Hepatocyte (in vitro differentiated cells): Measurements from ENCODE around the gene RAB3D.

Experiments
- CTCF ChIP-seq: fragments of 200-600 bp; sonication (generic); IDR thresholded peaks from 2 replicates; pipeline ENCODE4 v1.5.1; 2016; ENCODE audit warnings: antibody characterized with exemption, mild to moderate bottlenecking; ENCODE audit not compliant: poor library complexity
- EZH2phosphoT487 ChIP-seq: fragments of 200-600 bp; sonication (generic); IDR thresholded peaks from one replicate; pipeline ENCODE4 v1.6.1; 2018; ENCODE audit warnings: antibody characterized with exemption, mild to moderate bottlenecking, low read depth, moderate library complexity; ENCODE audit not compliant: unreplicated experiment, severe bottlenecking

- TF ChIP-seq EZH2phosphoT487 (no peak), CTCF (no peak)
Observed at GRCh38 chr19:11377756-11378155, 38.3 kb upstream of the RAB3D start.
